Activated CD8-positive, alpha-beta memory T cell treated with anti-CD3 and anti-CD28 coated beads, Interleukin-2, amount 50 U/mL, for 24 hours (primary cell): ENCODE results near the gene IFT57.
"Not testable (repeated sequence)": the region's sequence is repeated elsewhere in the genome, so short reads cannot be mapped to it uniquely, and the experiment has no call there.

Source experiments
- DNase-seq: peaks from one replicate; pipeline ENCODE4 v3.0.0-alpha.2; 2020; ENCODE audit errors: extremely low read depth

IFT57 gene

GRCh38 chr3:108159105-108159504, 63.1 kb downstream of the IFT57 start:
- DNase-seq = no peak

GRCh38 chr3:108158251-108158650, 64.0 kb downstream of the IFT57 start:
- DNase-seq = no peak

- DNase-seq = no peak
These were observed 65.0 kb downstream of the IFT57 start for GRCh38 chr3:108157273-108157672.

- DNase-seq = no peak
These were observed 65.8 kb downstream of the IFT57 start for GRCh38 chr3:108156312-108156853.

- not testable (repeated sequence) for DNase-seq
These were observed 66.6 kb downstream of the IFT57 start for GRCh38 chr3:108155642-108156041.

GRCh38 chr3:108153451-108153981, 68.7 kb downstream of the IFT57 start:
- DNase-seq = no peak

GRCh38 chr3:108152274-108152673, 70.0 kb downstream of the IFT57 start:
- DNase-seq = no peak

GRCh38 chr3:108150200-108150599, 72.0 kb downstream of the IFT57 start:
- no peak for DNase-seq

- no peak for DNase-seq
These were observed 76.1 kb downstream of the IFT57 start for GRCh38 chr3:108146139-108146538.

GRCh38 chr3:108145578-108145977, 76.6 kb downstream of the IFT57 start:
- no peak for DNase-seq

- no peak for DNase-seq
These were observed 84.8 kb downstream of the IFT57 start for GRCh38 chr3:108137460-108137814.

GRCh38 chr3:108136561-108137459, 85.4 kb downstream of the IFT57 start:
- DNase-seq = no peak

- no peak for DNase-seq
These were observed 87.7 kb downstream of the IFT57 start for GRCh38 chr3:108134555-108134880.

GRCh38 chr3:108133858-108134554, 88.2 kb downstream of the IFT57 start:
- DNase-seq = no peak

- DNase-seq = no peak
These were observed 89.2 kb downstream of the IFT57 start for GRCh38 chr3:108133048-108133369.

- DNase-seq = no peak
These were observed 90.6 kb downstream of the IFT57 start for GRCh38 chr3:108131475-108132134.

- no peak for DNase-seq
These were observed 91.3 kb downstream of the IFT57 start for GRCh38 chr3:108130701-108131474.

- no peak for DNase-seq
These were observed 92.0 kb downstream of the IFT57 start for GRCh38 chr3:108130236-108130635.

GRCh38 chr3:108127301-108127988, 94.8 kb downstream of the IFT57 start:
- DNase-seq = peak; percentile 20

GRCh38 chr3:108126348-108126747, 95.9 kb downstream of the IFT57 start:
- no peak for DNase-seq

- DNase-seq = peak; percentile 17
These were observed 96.6 kb downstream of the IFT57 start for GRCh38 chr3:108125550-108126071.
